ENCODE measurements around the gene NRP1. TPM values are rescaled to one million over a fixed set of nuclear protein-coding genes. Genes with fewer than 3 reads are reported as not detected.

NRP1 gene
- total RNA-seq, 4 donors from 2014 or later: 47.1 to 286 (median 111) TPM

GRCh38 chr10:33332183-33333065, 2.0 kb downstream of the NRP1 start:
- no peak for TF ChIP-seq CTCF (IDR thresholded peaks at IDR 0.05)
- no peak for TF ChIP-seq POLR2A (IDR thresholded peaks at IDR 0.05)
- intact Hi-C loops (cut with DNase I; ENCODE audit: low total_unique reads): no loop called here
- no peak for DNase-seq
- H3K4me1 ChIP-seq: no peaks in the 10 kb centered on the region
- no peaks in the 10 kb centered on the region for H3K9me3 ChIP-seq
- no peaks in the 10 kb centered on the region for H3K27me3 ChIP-seq
- H3K36me3 ChIP-seq: no peaks in the 10 kb centered on the region
- H3K27ac ChIP-seq: peak overlapping the region; percentile 88 to 91
- peak overlapping the region; percentile 67 to 71 for H3K4me3 ChIP-seq

- no peaks in the 10 kb centered on the region for H3K4me1 ChIP-seq
- no peaks in the 10 kb centered on the region for H3K9me3 ChIP-seq
- TF ChIP-seq POLR2A (IDR thresholded peaks at IDR 0.05) (no peak), CTCF (IDR thresholded peaks at IDR 0.05) (no peak)
- H3K27ac ChIP-seq: peak overlapping the region; percentile 37 to 88
- intact Hi-C loops (cut with DNase I; ENCODE audit: low total_unique reads): no loop called here
- no peak for DNase-seq
- H3K27me3 ChIP-seq: no peaks in the 10 kb centered on the region
- no peaks in the 10 kb centered on the region for H3K36me3 ChIP-seq
- peak overlapping the region; percentile 67 to 71 for H3K4me3 ChIP-seq
Measured at GRCh38 chr10:33331379-33331694, 3.1 kb downstream of the NRP1 start.

GRCh38 chr10:33330543-33331378, 3.7 kb downstream of the NRP1 start:
- intact Hi-C loops (cut with DNase I; ENCODE audit: low total_unique reads): no loop called here
- H3K4me1 ChIP-seq: no peaks in the 10 kb centered on the region

GRCh38 chr10:33329178-33329577, 5.3 kb downstream of the NRP1 start:
- Histone ChIP-seq H3K27ac (peak overlapping the region in 1 of 2 donors; percentile 88), H3K36me3 (no peaks in the 10 kb centered on the region), H3K9me3 (no peaks in the 10 kb centered on the region), H3K4me1 (no peaks in the 10 kb centered on the region), H3K4me3 (no peak overlapping the region), H3K27me3 (no peaks in the 10 kb centered on the region)
- intact Hi-C loops (cut with DNase I; ENCODE audit: low total_unique reads): no loop called here
- TF ChIP-seq CTCF (IDR thresholded peaks at IDR 0.05) (no peak), POLR2A (IDR thresholded peaks at IDR 0.05) (no peak)
- no peak for DNase-seq

More at GRCh38 chr10:33330543-33331378, 3.7 kb downstream of the NRP1 start:
- no peak for TF ChIP-seq POLR2A (IDR thresholded peaks at IDR 0.05)
- TF ChIP-seq CTCF (IDR thresholded peaks at IDR 0.05): peak; percentile 78 to 90 (median 85)
- no peaks in the 10 kb centered on the region for H3K27me3 ChIP-seq
- H3K4me3 ChIP-seq: peak overlapping the region; percentile 67 to 71
- peak; percentile 86 to 88 for DNase-seq
- no peaks in the 10 kb centered on the region for H3K9me3 ChIP-seq
- no peaks in the 10 kb centered on the region for H3K36me3 ChIP-seq
- H3K27ac ChIP-seq: peak overlapping the region; percentile 37 to 88

- no peak overlapping the region for H3K4me3 ChIP-seq
- no peak overlapping the region for H3K27ac ChIP-seq
- H3K27me3 ChIP-seq: no peaks in the 10 kb centered on the region
- TF ChIP-seq CTCF (IDR thresholded peaks at IDR 0.05) (no peak), POLR2A (IDR thresholded peaks at IDR 0.05) (no peak)
- H3K4me1 ChIP-seq: no peaks in the 10 kb centered on the region
- DNase-seq: no peak
- intact Hi-C loops (cut with DNase I; ENCODE audit: low total_unique reads): no loop called here
- no peaks in the 10 kb centered on the region for H3K36me3 ChIP-seq
- no peaks in the 10 kb centered on the region for H3K9me3 ChIP-seq
Measured at GRCh38 chr10:33328253-33328652, 6.2 kb downstream of the NRP1 start.
